ENCODE data around the gene NOP56.
A peak's percentile ranks its signal among the peaks of the same experiment; 100 is the strongest.
"Not testable (repeated sequence)": the region's sequence is repeated elsewhere in the genome, so short reads cannot be mapped to it uniquely, and the experiment has no call there.

Gene NOP56

GRCh38 chr20:2640899-2641298 lies 11.5 kb upstream of the NOP56 start:
- peak; percentile 11 for DNase-seq

GRCh38 chr20:2643708-2644107 lies 8.7 kb upstream of the NOP56 start:
- no peak for DNase-seq

GRCh38 chr20:2652724-2653555 lies 508 bp downstream of the NOP56 start:
- no peak for DNase-seq

GRCh38 chr20:2653556-2654383 lies 1.3 kb downstream of the NOP56 start:
- no peak for DNase-seq

DNA sequence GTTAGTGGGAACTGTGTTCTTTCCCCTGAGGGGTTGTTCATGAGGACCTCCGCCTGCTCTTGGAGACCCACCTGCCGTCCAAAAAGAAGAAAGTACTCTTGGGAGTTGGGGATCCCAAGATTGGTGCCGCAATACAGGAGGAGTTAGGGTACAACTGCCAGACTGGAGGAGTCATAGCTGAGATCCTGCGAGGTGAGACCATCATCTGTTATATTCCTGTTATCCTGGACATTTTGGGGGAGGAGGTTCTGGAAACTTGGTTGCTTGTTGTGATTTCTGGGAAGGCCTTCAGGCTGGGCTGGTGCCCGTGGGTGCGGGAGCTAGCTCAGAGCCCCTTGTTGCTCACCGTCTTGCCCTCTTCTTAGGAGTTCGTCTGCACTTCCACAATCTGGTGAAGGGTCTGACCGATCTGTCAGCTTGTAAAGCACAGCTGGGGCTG lies 2.0 kb downstream of the NOP56 start:
- DNase-seq: no peak

DNA sequence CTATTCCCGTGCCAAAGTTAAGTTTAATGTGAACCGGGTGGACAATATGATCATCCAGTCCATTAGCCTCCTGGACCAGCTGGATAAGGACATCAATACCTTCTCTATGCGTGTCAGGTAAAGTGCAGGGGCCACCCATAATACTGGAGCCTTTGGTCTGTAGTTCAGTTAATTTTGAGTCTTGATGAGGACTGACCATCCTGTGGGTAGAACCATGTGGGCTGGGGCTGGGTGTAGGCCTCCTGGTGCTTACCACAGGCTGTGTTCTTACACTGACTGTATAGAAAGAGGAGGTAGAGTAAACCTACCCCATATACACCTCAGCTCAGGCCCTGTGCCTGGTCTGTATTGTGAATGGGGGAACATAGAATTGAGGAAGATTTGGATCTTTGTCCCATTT lies 2.4 kb downstream of the NOP56 start:
- no peak for DNase-seq

DNA sequence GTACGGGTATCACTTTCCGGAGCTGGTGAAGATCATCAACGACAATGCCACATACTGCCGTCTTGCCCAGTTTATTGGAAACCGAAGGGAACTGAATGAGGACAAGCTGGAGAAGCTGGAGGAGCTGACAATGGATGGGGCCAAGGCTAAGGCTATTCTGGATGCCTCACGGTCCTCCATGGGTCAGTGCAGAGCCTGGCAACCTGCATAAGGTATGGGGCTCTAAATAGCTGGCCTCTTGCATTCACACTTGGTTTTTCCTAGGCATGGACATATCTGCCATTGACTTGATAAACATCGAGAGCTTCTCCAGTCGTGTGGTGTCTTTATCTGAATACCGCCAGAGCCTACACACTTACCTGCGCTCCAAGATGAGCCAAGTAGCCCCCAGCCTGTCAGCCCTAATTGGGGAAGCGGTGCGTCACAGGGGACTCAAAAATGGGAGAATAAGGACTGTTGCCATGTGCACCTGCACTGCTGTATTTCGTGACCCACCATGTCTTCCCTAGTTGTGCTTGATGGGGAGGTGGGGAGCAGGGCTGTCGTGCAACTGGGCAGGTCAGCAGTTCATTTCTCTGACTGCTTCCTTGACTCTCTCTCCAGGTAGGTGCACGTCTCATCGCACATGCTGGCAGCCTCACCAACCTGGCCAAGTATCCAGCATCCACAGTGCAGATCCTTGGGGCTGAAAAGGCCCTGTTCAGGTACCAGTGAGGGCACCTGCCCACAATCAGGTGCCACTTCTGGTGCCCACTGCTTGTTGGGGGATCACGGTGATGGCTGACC lies 3.1 kb downstream of the NOP56 start:
- no peak for DNase-seq

DNA sequence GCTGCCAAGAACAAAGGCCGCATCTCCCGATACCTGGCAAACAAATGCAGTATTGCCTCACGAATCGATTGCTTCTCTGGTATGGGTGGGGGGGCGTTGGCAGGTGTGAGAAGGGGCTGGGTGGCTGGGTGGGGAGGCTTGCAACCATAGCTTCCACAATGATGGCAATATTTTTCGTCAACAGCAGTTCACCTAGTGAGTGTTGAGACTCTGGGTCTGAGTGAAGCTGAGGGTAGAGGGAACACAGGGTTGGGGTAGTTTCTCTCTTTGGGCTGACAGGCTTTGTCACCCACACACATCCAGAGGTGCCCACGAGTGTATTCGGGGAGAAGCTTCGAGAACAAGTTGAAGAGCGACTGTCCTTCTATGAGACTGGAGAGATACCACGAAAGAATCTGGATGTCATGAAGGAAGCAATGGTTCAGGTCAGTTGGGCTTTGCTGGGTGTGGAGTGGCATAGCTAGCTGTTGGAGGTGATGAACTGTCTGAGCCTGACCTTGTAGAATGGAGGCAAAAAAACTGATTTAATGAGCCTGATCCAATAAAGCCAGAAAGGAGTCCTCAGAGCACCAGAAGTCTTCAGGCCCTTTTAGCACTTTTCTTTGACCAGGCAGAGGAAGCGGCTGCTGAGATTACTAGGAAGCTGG lies 4.2 kb downstream of the NOP56 start:
- no peak for DNase-seq

- no peak for DNase-seq
Observed at GRCh38 chr20:2657241-2657640, 4.8 kb downstream of the NOP56 start.

GRCh38 chr20:2657674-2658073 lies 5.2 kb downstream of the NOP56 start:
- DNase-seq: no peak

DNA sequence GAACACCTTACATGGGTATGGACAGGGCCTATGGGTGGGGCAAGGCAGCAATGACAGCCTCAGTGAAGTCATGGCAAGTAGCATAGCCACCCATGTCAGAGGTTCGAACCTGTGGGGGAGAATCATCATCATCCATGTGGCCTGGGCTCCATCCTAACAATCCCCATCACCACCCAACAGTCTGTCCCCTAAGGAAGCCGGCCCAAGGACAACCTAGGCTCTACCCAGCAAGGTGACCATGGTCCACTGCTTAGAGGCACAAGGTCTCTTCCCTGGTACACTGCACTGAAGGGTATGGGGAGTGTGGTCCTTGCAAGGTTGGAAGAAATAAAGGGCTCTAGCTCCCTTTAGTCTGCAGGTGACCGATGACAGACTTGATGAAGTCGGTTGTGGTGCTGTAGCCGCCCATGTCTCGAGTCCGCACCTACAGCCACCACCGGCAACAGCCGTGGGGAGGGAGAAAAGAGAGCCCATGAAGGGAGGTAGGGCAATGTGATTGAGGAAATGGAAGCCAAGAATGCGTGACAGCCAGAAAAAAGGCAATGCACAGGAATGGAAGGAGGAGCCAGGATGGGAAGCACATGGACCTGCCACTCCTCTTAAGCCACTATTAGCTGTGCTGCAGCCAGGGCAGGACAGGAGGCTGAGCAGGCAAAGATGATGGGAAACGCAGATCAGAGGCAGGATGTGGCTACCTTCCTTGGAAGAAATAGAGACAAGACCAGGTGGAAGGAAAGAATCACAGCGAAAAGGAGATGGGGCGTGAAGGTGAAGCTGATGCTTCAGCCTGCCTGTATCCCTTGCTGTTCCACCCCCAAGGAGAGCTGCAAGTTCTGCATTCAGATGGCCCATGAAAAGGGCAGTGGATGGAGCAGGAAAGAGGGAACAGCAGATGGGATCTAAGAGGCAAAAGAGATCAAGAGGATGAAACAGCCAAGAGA lies 6.3 kb downstream of the NOP56 start:
- DNase-seq: peak; percentile 43

- DNase-seq: no peak
Observed at GRCh38 chr20:2659547-2659946, 7.1 kb downstream of the NOP56 start.

DNA sequence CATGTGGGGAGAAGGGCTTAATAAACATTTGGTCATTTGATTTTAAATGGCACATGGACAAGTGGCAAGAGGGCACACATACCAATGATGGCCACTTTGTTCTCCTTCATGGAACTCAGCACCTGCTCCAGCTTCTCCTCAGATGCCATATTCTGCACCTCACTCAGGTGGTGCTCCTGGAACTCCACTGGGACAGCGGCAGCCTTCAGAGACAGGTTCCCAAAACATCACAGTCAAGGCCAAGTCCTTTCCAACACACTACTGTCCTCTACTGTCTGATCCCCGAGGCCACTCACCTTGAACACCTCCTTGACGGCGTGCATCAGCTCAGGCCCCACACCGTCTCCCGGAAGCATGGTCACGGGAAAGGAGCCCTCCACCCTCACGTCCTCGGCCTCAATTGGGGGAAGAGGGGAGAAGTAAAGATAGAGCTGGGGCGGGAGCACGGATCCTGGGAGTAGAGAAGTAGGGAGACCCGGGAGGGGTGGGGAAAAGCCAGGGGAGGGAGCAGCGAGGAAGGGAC lies 11.0 kb downstream of the NOP56 start:
- no peak for DNase-seq

DNA sequence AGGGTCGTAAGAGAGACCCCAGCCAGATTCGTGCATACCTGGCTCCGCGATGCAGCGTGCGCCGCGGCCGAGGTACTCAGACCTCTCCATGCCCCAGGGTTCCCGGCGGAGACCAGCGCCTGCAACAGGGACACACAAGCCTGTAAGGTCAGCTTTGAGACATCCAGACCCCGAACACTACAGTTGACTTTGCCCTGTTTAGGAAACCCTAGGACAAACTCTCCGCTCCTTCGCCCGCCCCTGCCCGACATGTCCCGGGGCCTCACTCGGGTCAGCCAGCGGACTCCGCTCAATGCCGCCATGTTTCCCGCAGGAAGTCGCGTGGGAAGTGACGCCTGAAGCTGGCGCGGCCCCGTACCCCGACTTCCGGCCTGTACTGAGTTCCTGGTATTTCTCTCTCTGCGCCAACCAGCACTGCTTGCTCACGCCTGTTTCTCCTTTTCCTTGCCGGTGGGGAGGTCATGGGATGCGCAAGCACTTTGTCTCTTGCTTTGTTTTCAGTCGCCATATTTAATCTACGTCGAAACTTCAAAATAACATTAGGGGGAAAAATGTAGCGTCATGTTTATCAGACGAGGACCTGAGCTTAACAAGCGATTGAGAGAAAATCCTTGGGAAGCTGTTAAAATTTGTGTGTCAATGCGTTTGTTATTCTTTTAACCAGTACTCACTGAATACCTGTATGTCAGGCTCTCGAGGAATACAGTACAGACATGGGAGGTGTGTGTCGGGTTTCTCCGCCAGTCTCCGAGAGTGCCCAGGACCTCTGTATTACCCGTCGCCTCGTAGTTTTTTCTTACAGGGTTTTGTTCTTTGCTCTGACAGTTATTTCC lies 11.7 kb downstream of the NOP56 start, which contains the start of gene IDH3B:
IDH3B (minus strand) TSS at position 330 of the 833 bp plus-strand sequence; CDS start at position 302, 28 bp downstream.
- peak; percentile 95 for DNase-seq

GRCh38 chr20:2671977-2672376 lies 19.5 kb downstream of the NOP56 start:
- DNase-seq: peak; percentile 50

DNA sequence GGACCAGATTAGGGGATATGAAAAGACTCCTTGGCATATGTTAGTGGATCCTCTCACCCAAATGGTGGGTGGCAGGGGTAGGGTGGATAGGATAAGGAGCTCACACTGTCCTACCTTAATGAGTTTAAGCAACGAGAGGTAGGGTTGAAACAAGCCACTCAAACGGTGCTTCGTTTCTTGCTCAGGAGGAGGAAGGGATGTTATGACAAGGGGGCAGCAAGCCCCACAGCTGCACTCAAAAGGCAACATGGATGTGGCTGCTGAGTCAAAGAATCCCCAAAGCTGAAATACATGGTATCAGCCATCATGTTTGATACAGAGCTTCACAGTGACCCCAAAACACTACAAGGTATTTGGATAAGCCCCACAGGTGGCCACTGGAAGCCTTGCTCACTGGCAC lies 20.0 kb downstream of the NOP56 start:
- DNase-seq: no peak

- DNase-seq: no peak
Observed at GRCh38 chr20:2673453-2673852, 21.0 kb downstream of the NOP56 start.

DNA sequence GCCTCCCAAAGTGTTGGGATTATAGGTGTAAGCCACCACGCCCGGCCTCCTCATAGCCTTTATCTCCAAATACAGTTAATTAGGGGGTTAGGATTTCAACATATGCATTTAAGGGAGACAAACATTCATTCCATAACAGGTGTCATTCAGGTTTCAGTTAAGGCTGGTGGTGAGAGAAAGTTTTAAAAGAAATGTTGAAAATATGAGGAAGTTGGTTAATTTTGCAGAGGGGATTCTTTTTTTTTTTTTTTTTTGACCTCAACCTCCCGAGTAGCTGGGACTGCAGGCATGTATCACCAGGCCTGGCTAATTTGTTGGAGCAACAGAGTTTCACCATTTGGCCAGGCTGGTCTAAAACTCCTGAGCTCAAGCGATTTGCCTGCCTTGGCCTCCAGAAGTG lies 27.6 kb downstream of the NOP56 start:
- DNase-seq: peak; percentile 62

DNA sequence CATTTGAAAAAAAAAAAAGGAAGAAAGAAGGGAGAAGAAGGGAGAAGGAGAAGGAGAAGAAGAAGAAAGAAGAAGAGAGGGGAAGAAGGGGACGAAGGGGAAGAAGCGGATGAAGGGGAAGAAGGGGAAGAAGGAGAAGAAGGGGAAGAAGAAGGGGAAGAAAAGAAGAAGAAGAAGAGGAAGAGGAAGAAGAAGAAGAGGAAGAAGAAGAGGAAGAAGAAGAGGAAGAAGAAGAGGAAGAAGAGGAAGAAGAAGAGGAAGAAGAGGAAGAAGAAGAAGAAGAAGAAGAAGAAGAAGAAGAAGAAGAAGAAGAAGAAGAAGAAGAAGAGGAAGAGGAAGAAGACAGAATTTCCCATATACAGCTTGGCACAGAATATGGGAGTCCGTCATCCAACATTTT lies 29.6 kb downstream of the NOP56 start:
- DNase-seq: not testable (repeated sequence)

- peak; percentile 91 for DNase-seq
Observed at GRCh38 chr20:2684817-2685216, 32.4 kb downstream of the NOP56 start.

All from MV-4-11 (cell line).